Activated T-cell treated with anti-CD3 and anti-CD28 coated beads for 4 hours (primary cell): Measurements from ENCODE around the gene FGFRL1.
A peak's percentile ranks its signal among the peaks of the same experiment; 100 is the strongest.
"Not testable (repeated sequence)": the region's sequence is repeated elsewhere in the genome, so short reads cannot be mapped to it uniquely, and the experiment has no call there.

ENCODE experiments used
- DNase-seq: peaks from one replicate; pipeline ENCODE4 v3.0.0-alpha.2; 2020

FGFRL1 gene

DNA sequence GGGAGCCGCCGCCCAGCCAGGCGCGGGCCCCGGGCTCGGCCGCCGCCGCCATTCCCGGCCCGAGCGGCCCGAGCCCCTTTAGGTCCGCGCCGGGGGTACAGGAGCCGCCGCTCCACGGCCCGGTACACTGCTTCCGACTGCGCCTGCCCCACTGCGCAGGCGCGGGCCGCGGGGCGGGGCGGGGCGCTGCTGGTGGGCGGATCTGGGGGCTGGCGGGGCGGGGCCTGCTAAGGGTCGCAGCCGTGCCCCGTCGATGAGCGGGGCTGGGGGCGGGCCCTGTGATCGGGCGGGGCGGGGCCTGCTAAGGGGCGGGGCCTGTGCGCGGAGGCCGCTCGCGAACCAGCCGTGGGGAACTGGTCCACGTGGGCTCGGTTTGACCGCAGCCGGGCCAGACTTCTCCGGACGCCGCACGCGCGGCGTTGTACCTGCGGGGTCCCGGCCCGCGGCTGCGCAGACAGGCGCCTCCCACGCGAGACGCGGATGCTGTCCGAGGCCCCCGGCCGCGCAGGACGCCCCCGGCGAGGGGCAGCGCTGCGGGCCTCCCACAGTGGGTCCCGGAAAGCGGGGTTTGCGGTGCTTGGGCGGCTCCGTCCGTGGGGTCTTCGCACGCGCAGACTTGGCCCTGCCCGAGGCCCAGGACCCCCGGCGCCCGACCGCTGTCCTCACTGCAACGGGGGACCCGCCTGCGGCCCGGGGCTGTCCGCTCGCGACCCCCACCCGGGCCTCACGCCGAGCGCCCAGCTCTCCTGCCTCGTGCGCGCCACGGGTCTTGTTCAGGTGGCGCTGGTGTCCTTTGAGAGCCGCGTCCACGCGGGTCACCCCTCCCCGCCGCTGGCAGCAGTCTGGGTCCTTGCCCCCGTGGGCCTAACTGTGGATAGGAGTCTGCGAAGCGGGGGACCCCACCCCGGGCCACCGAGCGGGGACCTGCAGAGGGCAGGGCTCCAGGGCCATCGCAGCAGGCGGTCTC, 37.7 kb upstream of the FGFRL1 start, which contains the start of gene DGKQ:
Gene DGKQ (minus strand): TSS at position 139 of the 967 bp plus-strand sequence. CDS start 87 bp downstream, at position 52.
- DNase-seq, result peak; percentile 89

DNA sequence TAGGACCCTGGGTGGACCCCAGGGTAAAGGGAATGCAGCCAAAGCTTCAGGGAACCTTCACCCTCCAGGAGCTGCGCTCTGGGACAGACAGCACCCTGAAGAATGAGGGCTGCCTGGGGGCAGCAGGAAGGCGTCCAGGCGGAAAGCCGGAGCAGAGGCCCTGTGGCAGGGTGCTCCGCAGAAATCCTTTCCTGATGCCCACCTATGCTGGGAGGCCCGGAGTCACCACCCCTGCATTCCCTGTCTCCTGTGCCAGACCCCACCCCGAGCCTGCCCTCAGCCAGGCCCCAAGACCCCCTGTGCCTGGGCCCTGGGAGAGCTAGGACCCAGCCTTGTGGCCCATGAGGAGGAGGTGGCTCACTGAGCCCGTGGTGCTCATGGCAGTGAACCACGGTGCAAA, 36.8 kb upstream of the FGFRL1 start:
- DNase-seq, result no peak

DNA sequence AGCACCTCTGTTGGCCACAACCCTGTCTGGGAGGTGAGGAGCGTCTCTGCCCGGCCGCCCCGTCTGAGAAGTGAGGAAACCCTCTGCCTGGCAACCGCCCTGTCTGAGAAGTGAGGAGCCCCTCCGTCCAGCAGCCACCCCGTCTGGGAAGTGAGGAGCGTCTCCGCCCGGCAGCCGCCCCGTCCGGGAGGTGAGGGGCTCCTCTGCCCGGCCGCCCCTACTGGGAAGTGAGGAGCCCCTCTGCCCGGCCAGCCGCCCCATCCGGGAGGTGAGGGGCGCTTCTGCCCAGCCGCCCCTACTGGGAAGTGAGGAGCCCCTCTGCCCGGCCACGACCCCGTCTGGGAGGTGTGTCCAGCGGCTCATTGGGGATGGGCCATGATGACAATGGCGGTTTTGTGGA, 35.4 kb upstream of the FGFRL1 start:
- DNase-seq, result not testable (repeated sequence)

DNA sequence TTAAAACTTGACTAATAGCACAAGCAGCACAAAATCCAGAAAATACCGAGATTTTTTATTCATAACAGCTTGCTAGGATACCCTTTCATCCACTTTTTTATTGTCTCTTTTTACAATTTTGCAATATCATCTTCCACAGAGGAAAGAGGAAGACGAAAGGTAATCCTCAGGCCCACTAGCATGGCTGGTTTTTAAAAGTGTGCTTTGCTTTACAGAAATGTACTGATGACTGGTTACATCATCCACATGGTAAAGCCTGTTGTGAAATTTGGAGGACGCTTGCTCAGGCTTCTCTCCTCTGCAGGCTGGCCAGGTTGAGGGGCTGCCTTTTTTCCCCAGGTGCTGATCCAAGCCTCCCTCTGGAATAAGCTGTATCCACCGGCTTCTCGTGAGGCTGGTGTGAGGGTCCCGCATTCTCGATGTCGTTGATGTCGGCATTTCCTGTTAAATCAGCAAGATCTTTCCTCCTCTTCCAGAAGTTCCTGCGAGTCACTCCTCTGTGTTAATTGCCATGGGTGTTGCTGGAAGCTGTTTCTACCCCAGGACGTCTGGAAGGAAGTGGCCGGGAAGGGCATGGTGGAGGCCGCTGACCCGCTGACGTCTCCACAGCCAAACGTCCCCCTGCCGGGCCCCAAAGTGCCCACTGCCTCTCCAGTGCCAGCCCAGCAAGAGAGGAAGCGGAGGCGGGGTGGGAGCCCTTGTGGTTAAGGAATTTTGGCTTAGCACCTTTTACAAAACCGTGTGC, 32.3 kb upstream of the FGFRL1 start:
- no peak for DNase-seq

DNA sequence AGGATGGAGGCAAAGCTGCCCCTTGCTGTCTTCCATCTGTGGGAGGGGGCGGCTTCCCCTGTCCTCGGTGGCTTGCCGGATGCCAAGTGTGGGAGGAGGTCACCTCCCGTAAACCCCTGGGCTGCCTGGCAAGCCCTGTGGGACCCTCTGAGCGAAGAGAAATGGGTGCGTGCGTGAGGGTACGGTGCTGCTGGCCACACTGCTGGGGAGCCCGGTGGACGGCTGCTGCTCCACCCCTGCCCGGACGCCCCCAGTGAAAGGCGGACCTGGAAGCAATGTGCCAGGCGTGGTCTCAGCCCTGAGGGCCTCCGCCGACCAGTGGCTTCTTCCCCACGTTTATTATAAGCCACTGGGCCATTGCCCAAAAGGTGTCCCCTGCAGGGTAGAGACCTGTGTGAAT, 29.1 kb upstream of the FGFRL1 start:
- no peak for DNase-seq

DNA sequence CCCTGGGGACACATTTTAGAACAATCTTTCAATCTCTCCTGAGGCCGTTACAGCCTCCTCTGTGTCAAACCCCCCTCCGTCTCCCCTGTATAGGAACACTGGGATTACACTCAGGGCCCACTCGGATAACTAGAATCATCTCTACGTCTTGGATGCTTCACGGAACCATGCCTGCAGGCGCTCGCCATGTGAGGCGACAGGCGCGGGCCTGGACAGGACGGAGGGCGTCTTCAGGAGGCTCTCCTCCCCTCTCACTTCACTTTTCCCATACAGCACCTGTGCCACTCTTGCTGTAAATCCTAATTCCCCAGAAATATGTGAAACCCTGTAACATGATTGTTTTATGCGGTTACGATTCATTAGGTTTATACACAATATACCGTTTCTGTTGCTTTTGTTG, 28.6 kb upstream of the FGFRL1 start:
- DNase-seq, result no peak

DNA sequence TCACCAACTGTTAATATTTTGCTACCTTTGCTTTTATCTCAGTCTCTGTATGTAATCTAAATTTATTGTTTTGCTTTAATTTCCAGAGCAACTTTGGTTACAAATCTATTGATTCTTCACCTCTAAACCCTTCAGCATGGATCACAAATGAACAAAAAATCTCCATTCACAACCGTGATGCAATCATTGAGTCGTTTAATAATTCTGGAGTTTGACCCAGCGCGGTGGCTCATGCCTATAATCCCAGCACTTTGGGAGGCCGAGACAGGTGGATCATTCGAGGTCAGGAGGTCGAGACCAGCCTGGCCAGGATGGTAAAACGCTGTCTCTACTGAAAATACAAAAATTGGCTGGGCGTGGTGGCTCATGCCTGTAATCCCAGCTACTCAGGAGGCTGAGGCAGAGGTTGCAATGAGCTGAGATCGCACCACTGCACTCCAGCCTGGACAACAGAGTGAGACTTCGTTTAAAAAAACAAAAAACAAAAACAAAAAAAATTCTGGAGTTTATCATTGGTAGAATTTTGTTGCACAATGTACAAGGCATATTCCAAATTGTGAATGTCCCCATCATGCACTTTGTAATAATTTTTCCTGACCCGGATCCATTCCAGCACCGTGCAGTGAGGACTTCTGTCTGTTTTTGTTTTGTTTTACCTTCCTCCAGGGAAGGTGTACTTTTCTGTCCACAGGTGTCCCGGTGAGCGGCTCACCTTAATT, 26.9 kb upstream of the FGFRL1 start:
- DNase-seq, result no peak

DNA sequence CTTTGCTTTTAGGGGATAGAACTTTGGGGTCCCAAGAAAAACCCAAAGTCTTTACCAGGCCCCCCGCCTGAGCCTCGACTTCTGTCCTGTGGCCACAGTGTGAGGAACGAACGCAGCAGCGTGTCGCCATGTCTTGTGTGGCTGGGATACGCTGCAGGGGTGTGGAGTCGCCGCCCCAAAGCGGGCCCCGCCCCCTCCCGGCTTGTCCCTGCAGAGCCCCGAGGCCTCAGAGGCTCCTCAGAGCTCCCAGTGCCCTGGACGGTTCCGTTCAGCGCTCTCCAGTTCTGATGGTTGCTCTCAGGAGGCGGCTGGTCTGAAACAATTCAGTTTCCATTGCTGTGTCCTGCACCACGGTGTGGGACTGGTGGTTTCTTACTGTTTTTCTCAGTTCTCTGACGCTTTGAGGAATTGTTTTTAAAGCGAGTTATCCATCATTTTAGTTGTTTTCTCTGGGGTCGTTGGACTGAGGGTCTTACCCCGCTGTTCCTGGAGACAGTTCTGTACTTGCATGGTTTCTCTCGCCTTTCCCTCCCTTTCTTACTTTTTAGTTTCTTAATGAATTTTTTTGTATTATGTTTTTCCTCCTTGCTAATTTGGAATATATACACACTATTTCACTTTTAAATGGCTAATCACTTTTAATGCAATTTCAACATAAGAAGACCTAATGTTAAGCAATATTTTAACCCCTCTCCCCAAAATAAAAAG, 26.1 kb upstream of the FGFRL1 start:
- peak; percentile 61 for DNase-seq

DNA sequence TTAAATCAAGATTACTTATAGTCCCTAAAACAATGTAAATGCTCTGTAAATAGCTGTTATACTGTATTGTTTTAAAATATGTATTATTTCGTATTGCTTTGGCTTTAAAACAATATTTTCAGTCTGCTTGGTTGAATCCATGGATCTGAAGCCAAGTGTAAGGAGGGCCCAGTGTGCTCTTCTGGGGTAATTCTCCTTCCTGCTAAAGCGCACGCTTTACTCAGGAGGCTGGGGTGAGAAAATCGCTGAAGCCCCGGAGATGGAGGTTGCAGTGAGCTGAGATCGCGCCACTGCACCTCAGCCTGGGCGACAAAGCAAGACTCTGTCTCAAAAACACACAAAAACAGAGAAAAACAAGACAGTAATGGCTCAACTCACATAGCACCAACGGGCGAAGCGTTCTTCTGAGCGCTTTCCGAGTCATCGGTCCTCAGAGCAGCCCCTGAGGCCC, 25.0 kb upstream of the FGFRL1 start:
- no peak for DNase-seq

DNA sequence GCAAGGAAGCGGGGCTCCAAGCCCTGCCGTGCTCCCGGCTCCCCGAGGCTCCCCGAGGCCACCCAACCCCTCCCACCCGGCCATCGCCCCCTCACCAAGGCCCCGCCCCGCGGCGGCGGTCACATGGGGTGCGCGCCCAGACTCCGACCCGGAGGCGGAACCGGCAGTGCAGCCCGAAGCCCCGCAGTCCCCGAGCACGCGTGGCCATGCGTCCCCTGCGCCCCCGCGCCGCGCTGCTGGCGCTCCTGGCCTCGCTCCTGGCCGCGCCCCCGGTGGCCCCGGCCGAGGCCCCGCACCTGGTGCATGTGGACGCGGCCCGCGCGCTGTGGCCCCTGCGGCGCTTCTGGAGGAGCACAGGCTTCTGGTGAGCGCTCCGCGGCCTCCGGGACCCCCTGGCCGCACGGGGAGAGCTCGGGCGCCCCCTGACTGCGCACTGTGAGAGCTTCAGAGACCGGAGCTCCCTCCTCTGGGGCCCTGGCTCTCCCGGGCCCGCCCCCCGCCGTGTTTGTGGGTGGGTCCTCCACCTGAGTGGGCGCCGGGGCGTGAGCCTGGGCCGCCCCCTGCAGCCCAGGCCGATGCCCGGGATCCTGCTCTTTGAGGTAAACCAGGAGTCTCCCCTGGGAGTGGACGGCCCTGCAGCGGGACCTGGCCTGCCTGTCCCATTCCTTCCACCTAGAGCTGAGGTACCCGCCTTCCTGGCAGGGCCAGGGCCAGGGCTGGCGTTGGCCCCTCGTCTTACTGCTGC, 24.4 kb upstream of the FGFRL1 start, which contains the start of gene IDUA:
Gene IDUA (plus strand): TSS at position 166 of the 745 bp plus-strand sequence. CDS start 41 bp downstream, at position 207.
- peak; percentile 82 for DNase-seq

DNA sequence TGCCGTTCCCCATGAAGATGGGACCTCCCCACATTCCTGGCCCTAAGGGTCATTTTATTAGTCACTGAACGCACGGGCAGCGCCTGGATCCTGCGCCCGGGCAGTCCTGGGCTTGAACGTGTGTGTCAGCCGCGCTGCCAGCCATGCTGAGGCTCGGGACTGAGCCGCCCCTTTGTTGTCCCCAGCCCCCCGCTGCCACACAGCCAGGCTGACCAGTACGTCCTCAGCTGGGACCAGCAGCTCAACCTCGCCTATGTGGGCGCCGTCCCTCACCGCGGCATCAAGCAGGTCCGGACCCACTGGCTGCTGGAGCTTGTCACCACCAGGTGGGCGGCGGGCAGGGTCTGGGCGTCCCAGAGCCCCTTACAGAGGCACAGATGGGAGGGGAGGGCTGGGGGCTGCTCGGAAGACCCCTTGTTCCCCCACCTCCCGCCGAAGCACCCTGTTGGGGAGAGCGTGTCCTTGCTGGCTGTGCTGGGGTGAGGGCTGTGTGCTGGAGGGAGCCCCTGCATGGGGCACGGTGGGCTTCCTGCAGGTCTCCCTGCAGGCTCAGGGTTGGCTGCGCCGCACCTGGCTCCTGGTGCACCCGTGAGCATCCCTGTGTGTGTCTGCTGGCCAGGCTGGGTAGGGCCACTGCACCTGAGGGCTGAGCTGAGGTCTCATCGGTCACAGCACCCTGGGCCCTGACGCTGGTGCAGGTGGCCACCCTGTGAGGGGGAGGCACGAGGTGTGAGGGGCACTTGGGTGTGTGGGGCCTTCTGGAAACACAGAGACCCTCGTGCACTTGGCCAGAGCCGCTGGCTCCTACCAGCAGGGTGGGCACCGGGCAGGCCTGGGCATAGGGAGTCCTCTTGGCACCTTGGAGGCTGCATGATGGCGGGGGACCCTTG, 23.6 kb upstream of the FGFRL1 start:
- DNase-seq, result no peak

DNA sequence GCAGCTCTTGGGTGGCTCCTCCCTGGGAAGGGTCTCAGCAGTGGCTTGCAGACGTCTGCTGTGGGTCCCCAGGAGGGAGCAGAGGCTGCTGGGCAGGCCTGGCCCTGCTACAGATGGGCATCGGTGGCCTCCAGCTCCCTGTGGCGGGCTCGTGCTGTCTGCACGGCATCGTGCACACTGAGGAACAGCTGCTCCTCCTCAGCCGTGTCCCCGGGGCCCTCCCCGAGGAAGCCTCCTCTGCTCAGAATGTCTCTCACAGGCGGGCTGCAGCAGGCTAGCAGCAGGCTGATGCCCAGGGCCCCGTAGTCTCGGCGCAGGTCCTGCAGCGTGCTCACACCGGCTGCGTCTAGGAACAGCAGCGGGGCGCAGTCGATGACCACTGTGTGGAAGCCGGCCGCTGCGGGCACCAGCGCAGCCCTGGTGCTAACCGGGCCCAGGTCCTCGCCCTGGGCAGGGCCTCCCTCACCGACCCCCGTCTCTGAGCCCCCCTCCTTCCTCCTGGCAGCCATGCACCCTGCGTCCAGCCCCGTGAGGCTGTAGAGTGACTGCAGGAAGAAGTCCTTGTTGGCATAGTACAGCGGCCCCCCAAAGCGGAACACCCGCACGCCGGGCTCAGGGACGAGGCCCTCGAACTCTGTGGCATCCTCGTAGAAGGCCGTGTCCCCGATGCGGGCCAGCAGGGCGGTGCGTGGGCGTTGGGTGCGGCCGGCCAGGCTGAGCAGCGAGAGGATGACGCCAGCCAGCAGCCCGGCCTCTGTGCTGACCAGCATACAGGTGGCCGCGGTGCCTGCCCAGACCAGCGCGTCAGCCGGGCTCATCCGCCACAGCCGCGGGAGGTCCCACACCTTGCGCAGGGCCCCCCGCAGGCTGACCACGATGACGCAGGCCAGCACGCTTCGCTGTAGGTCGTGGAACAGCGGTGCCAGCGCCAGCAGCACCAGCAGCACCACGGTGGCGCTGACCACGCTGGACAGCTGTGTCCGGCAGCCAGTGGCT, 22.4 kb upstream of the FGFRL1 start:
- no peak for DNase-seq

DNA sequence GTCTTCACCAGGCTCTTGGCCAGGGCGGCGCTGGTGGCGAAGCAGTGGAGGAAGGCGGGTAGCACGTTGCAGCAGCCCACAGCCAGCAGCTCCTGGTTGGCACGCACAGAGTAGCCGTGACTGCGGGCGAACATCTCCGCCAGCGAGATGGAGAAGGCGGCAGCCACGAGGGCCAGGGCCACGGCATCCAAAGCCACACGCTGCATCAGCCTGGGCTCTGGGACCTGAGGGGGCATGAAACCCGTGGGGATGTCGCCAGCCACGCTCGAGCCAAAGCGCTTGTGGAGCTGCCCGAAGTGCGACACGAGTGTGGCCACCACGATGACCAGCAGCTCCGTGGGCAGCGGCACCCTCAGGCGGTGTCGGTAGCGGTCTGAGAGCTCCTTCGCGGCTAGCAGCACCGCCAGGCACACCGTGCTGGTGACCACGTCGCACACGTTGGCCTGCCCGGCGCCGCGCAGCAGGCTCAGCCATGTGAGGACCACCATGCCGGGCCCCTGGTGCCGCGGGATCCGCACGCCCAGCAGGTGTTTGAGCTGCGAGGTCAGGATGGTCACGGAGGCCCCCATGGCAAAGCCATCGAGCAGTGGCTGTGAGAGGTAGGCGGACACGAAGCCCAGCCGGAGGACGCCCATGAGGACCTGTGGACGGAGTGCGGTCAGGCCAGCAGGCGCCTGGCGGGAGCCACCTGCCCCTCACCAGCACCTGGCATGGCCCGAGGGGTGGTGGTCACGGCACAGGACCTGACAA, 21.5 kb upstream of the FGFRL1 start:
- DNase-seq, result no peak

DNA sequence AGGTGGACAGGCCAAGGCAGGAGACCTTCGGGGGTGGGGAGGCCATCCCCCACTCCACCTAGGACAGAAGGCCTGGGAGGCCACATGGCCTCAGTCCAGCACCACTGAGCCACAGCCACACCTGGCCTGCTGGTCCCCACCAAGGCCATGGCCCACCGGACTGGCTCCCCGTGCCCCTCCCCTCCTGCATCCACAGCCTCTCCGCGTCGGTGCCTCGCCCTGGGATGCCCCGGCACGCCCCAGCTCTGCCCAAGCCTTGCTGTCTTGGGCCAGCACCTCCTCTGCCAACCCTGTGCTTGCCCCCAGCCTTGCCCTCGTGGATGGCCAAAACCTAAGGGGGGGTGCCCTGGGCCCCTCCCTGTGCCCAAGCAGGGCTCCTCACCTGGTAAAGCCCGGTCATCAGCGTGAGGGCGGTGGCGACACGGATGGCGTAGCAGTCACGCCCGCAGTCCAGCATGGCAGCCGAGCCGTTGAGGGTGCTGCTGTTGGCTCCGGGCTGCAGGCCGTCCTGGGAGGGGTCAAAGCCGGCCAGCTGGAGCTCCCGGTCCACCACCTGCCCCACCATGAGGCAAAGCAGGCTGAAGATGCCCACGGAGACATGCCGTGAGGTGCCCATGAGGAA, 20.6 kb upstream of the FGFRL1 start:
- no peak for DNase-seq

DNA sequence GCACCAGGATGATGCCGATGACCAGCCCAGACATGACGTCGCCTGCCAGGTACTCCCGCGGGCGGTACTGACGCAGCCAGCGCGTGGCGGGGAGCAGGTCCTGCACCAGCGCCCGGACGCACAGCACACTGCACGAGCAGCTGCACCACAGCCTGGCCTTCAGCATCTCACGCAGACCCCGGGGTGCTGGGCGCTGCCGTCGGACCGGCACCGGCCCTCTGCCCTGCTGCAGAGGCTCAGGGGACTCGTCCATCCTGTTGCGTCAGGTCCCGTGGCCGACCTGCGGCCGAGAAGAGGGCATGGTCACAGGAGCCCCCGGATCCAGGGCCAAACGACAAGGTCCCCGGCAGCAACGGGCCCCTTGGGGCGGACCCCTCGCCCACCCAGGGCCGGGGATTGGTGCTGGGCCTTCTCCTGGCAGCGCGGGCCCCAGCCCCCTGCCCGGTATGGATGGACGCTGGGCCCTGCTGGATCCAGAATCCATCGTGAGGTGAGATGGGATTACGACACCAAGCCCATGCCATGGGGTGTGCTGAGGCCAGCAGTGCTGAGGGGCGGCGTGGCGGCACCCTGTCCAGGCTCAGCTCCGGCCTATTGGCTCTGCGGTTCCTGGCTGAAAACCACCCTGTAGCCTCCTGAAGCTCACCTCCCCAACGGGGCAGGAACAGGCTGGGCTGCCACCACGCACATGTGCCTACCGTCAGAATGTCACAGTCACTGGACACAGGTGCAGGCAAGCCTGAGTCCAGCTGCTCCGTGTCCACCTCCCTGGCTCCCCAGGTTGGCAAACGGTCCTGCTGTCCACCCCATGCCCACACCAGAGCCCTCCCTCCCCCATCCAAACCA, 19.8 kb upstream of the FGFRL1 start:
- DNase-seq, result no peak

DNA sequence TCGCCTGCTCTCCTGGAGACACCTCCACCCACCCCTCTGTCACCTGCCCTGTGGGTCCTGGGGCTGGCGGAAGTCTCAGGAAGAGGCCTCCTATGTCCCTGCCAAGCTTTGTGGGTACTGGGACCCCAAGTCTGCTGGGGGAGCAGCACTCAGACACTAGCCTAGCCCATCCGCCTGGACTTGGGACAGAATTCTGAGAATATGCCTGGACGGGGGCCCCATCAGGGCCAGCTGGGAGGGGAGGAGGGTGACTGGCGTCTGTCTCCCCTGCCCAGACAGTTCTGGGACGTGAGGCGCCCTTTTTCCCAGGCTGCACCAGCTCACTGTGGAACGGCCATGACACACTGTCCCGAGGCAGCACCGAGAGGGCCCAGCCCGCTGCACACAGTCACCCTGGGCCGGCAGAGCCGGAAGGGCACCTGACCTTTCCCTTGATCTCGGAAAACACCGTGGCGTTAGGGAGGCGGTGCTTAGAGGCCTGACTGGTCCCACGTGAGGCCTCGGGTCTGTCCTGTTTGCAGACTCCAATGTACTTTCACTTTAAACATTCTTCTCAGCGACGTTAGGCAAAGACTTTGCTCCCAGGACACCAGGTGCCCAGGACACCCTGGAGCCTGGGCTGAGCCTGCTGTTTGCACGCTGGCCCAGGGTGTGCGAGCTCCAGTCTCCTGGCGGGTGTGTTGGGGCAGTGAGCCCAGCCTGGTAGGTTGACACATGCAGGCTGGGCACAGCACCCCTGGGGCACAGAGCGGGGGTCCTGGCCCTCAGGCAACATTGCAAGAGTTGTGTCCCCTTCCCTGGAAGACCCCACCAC, 18.9 kb upstream of the FGFRL1 start:
- DNase-seq, result no peak
